MM.1S (cell line): Measurements from ENCODE around the gene MLLT10.
"Not testable (repeated sequence)": the region's sequence is repeated elsewhere in the genome, so short reads cannot be mapped to it uniquely, and the experiment has no call there.

Source experiments
- EZH2 ChIP-seq: fragments of 300-600 bp; sonication (generic); optimal IDR thresholded peaks from 2 replicates; pipeline ENCODE3; 2017; ENCODE audit warnings: low read depth, mild to moderate bottlenecking, antibody characterized with exemption, low read length, mixed read lengths
- TF ChIP-seq, protein P1 (sequence below): fragments of 300-600 bp; sonication (generic); IDR thresholded peaks from 2 replicates; pipeline ENCODE4 v1.5.1; 2016; ENCODE audit warnings: antibody characterized with exemption, low read length, mixed read lengths

DNA sequence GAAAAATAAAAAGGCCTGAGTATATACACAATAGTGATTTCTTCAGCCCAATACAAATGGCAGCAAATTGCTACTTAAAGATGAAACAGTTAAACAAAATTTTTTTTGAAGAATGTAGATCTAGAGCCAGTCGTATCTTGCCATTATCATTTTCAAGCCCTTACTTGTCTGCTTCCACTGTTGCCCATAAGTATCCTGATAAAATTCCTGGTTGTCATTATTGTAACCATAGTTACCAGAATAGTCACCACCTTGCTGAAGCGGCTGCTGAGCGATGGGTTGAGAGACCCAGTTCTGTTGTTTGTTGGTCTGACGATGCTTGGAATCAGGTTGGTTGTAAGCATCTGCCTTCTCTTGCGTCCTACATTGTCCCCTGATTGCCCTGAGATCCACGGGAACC is 90.4 kb downstream of the MLLT10 start:
- TF ChIP-seq, protein P1, sequence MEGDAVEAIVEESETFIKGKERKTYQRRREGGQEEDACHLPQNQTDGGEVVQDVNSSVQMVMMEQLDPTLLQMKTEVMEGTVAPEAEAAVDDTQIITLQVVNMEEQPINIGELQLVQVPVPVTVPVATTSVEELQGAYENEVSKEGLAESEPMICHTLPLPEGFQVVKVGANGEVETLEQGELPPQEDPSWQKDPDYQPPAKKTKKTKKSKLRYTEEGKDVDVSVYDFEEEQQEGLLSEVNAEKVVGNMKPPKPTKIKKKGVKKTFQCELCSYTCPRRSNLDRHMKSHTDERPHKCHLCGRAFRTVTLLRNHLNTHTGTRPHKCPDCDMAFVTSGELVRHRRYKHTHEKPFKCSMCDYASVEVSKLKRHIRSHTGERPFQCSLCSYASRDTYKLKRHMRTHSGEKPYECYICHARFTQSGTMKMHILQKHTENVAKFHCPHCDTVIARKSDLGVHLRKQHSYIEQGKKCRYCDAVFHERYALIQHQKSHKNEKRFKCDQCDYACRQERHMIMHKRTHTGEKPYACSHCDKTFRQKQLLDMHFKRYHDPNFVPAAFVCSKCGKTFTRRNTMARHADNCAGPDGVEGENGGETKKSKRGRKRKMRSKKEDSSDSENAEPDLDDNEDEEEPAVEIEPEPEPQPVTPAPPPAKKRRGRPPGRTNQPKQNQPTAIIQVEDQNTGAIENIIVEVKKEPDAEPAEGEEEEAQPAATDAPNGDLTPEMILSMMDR, result not testable (repeated sequence)
- not testable (repeated sequence) for TF ChIP-seq EZH2
